ENCODE data around the gene EGR4. TPM values are rescaled to one million over a fixed set of nuclear protein-coding genes. Genes with fewer than 3 reads are reported as not detected.

Gene EGR4
- total RNA-seq, 1 experiment from 2014 or later = not detected

DNA sequence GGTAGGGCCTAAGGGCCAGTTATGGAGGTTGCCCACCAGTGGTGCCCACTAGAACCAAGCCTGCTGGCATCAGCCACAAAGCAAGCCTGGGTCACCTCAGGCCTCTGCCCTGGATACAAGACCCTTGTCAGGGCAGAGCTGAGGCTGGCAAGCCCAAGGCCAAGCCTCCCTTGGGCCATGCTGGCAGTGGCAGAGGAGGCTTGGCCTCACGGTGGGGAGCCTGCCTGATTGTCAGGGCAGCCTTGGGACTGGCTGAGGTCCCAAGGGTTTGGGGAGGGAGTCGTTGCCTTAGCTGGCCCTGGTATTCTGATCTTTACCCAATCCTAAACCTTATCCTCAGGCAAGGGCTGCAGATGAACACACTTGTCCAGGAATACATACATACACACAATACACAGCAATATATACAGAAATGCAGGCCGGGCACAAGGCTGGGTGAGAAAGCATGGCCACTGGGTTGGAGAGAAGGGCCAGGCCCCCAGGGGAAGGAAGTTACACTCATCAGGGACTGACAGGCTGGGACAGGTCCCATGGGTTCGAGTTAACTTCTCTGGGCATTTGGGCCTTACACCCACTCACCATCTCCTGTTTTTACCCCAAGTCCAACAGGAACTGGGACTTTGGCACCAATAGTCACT is 38.2 kb downstream of the EGR4 start:
- Histone ChIP-seq H3K9me3 (no peaks in the 10 kb centered on the region), H3K4me3 (ENCODE audit: low read depth, low read length) (no peak overlapping the region), H3K4me1 (no peaks in the 10 kb centered on the region), H3K36me3 (ENCODE audit: control insufficient read depth, insufficient read depth, low read length) (peaks cover 5% of the 10 kb centered on the region), H3K27me3 (replicated peaks; ENCODE audit: control insufficient read depth, insufficient read depth, low read length) (no peaks in the 10 kb centered on the region)
- no peak overlapping the region for H3K4me3 Mint-ChIP-seq (ENCODE audit: unreplicated experiment)
- no peak for TF ChIP-seq CTCF (IDR thresholded peaks at IDR 0.05; ENCODE audit: insufficient read depth in 1 of 2, low read depth in 1 of 2, low read length in 1 of 2, severe bottlenecking in 1 of 2, unreplicated experiment in 1 of 2)
- no peak for DNase-seq
- no peaks in the 10 kb centered on the region for H3K27me3 Mint-ChIP-seq (ENCODE audit: insufficient read depth, unreplicated experiment)
- BruUV-seq (replicated peaks) = no TSS peak
- no peaks in the 10 kb centered on the region for H3K9me3 Mint-ChIP-seq (ENCODE audit: unreplicated experiment)
- H3K36me3 Mint-ChIP-seq (ENCODE audit: insufficient read depth, unreplicated experiment) = peaks cover 72% of the 10 kb centered on the region
- POLR2A ChIA-PET = no interaction called here
- no peak overlapping the region for H3K27ac Mint-ChIP-seq (ENCODE audit: unreplicated experiment)
- no peaks in the 10 kb centered on the region for H3K4me1 Mint-ChIP-seq (ENCODE audit: low read depth, unreplicated experiment)
- intact Hi-C loops (cut with micrococcal nuclease; ENCODE audit: unreplicated experiment) = no loop called here
- CTCF ChIA-PET = no interaction called here

DNA sequence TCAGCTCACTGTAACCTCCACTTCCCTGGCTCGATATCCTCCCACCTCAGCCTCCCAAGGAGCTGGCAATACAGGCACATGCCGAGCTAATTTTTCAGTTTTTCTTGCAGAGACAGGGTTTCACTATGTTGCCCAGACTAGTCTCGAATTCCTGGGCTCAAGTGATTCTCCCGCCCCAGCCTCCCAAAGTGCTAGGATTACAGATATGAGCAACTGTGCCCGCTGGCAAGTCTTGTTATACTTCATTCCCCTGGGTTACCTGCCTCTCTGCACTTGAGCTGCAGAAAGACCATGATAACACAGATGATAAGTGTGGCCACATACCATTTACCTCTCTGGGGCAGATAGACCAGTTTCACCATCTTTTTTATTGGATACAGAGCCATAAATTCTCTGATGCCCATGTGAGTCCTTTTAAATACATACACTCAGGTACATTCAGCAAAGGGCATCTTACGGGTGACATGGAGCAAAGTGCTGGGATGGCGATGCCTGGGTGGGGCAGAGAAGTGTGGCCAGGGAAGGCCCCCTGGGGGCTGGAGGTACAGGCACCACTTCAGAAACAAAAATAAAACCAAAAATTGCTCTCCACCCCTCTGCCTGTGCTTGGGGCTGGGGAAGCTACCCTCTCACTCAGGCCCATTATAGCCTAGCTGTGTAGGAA is 38.9 kb downstream of the EGR4 start:
- Histone ChIP-seq H3K4me1 (no peaks in the 10 kb centered on the region), H3K36me3 (ENCODE audit: control insufficient read depth, insufficient read depth, low read length) (peaks cover 8% of the 10 kb centered on the region), H3K4me3 (ENCODE audit: low read depth, low read length) (no peak overlapping the region), H3K9me3 (no peaks in the 10 kb centered on the region), H3K27me3 (replicated peaks; ENCODE audit: control insufficient read depth, insufficient read depth, low read length) (no peaks in the 10 kb centered on the region)
- CTCF ChIA-PET = no interaction called here
- H3K36me3 Mint-ChIP-seq (ENCODE audit: insufficient read depth, unreplicated experiment) = peaks cover 78% of the 10 kb centered on the region
- no peak for TF ChIP-seq CTCF (IDR thresholded peaks at IDR 0.05; ENCODE audit: insufficient read depth in 1 of 2, low read depth in 1 of 2, low read length in 1 of 2, severe bottlenecking in 1 of 2, unreplicated experiment in 1 of 2)
- DNase-seq = no peak
- H3K9me3 Mint-ChIP-seq (ENCODE audit: unreplicated experiment) = no peaks in the 10 kb centered on the region
- H3K4me3 Mint-ChIP-seq (ENCODE audit: unreplicated experiment) = no peak overlapping the region
- BruUV-seq (replicated peaks) = no TSS peak
- intact Hi-C loops (cut with micrococcal nuclease; ENCODE audit: unreplicated experiment) = no loop called here
- H3K4me1 Mint-ChIP-seq (ENCODE audit: low read depth, unreplicated experiment) = no peaks in the 10 kb centered on the region
- POLR2A ChIA-PET = interaction anchor here (0.7 kb wide), 1 partner anchor 1206 kb away, joined by 4 read pairs; no protein-coding TSS in a partner anchor
- no peaks in the 10 kb centered on the region for H3K27me3 Mint-ChIP-seq (ENCODE audit: insufficient read depth, unreplicated experiment)
- H3K27ac Mint-ChIP-seq (ENCODE audit: unreplicated experiment) = no peak overlapping the region

DNA sequence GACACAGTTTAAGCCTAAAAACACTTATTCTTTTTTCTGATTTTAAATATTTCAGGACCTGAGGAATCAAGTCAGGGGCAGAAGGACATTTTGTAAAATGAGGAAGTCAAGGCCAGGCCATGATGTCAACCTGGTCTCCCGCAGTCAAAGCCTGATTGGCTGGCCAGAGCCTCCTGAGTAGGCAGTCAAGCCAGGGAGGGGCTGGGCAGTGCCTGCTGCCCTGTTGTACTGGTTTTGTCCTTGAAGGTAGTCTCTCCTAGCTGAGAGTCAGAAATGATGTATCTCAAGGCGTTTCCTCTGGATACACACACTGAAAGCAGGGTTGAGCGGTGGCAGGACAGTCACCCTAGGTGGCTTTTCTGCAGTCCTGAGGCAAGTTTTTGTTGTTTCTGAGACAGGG is 39.4 kb downstream of the EGR4 start:
- no peak for TF ChIP-seq CTCF (IDR thresholded peaks at IDR 0.05; ENCODE audit: insufficient read depth in 1 of 2, low read depth in 1 of 2, low read length in 1 of 2, severe bottlenecking in 1 of 2, unreplicated experiment in 1 of 2)
- Mint-ChIP-seq H3K27me3 (ENCODE audit: insufficient read depth, unreplicated experiment) (no peaks in the 10 kb centered on the region), H3K36me3 (ENCODE audit: insufficient read depth, unreplicated experiment) (peaks cover 79% of the 10 kb centered on the region), H3K4me3 (ENCODE audit: unreplicated experiment) (no peak overlapping the region), H3K9me3 (ENCODE audit: unreplicated experiment) (no peaks in the 10 kb centered on the region), H3K27ac (ENCODE audit: unreplicated experiment) (no peak overlapping the region), H3K4me1 (ENCODE audit: low read depth, unreplicated experiment) (no peaks in the 10 kb centered on the region)
- BruUV-seq (replicated peaks) = no TSS peak
- DNase-seq = no peak
- Histone ChIP-seq H3K4me1 (no peaks in the 10 kb centered on the region), H3K9me3 (no peaks in the 10 kb centered on the region), H3K36me3 (ENCODE audit: control insufficient read depth, insufficient read depth, low read length) (peaks cover 8% of the 10 kb centered on the region), H3K4me3 (ENCODE audit: low read depth, low read length) (no peak overlapping the region), H3K27me3 (replicated peaks; ENCODE audit: control insufficient read depth, insufficient read depth, low read length) (no peaks in the 10 kb centered on the region)
- intact Hi-C loops (cut with micrococcal nuclease; ENCODE audit: unreplicated experiment) = no loop called here
- ChIA-PET POLR2A (no interaction called here), CTCF (no interaction called here)
